ENCODE measurements around the gene CDYL. TPM values are rescaled to one million over a fixed set of nuclear protein-coding genes. Genes with fewer than 3 reads are reported as not detected.

The CDYL gene
- polyA plus RNA-seq, 4 donors = 25.7 to 31.1 (median 29.0) TPM

- DNase-seq (ENCODE audit: low read depth in 4 of 4, low spot score in 3 of 4) = no peak
These were observed 26.2 kb downstream of the CDYL start for GRCh38 chr6:4802312-4802935.

GRCh38 chr6:4803343-4803744, 27.1 kb downstream of the CDYL start:
- no peak for DNase-seq (ENCODE audit: low read depth in 4 of 4, low spot score in 3 of 4)

- no peak for DNase-seq (ENCODE audit: low read depth in 4 of 4, low spot score in 3 of 4)
These were observed 27.9 kb downstream of the CDYL start for GRCh38 chr6:4804095-4804494.

GRCh38 chr6:4805553-4806336, 29.5 kb downstream of the CDYL start:
- DNase-seq (ENCODE audit: low read depth in 4 of 4, low spot score in 3 of 4) = peak; percentile 20 to 32 (median 22)

GRCh38 chr6:4806337-4806725, 30.1 kb downstream of the CDYL start:
- DNase-seq (ENCODE audit: low read depth in 4 of 4, low spot score in 3 of 4) = no peak

- DNase-seq (ENCODE audit: low read depth in 4 of 4, low spot score in 3 of 4) = no peak
These were observed 30.6 kb downstream of the CDYL start for GRCh38 chr6:4806791-4807190.

- no peak for DNase-seq (ENCODE audit: low read depth in 4 of 4, low spot score in 3 of 4)
These were observed 32.2 kb downstream of the CDYL start for GRCh38 chr6:4808396-4808795.

GRCh38 chr6:4809999-4810918, 34.1 kb downstream of the CDYL start:
- no peak for DNase-seq (ENCODE audit: low read depth in 4 of 4, low spot score in 3 of 4)

- DNase-seq (ENCODE audit: low read depth in 4 of 4, low spot score in 3 of 4) = no peak
These were observed 35.9 kb downstream of the CDYL start for GRCh38 chr6:4812068-4812467.

GRCh38 chr6:4813055-4813454, 36.9 kb downstream of the CDYL start:
- no peak for DNase-seq (ENCODE audit: low read depth in 4 of 4, low spot score in 3 of 4)

GRCh38 chr6:4814212-4814611, 38.0 kb downstream of the CDYL start:
- no peak for DNase-seq (ENCODE audit: low read depth in 4 of 4, low spot score in 3 of 4)

- DNase-seq (ENCODE audit: low read depth in 4 of 4, low spot score in 3 of 4) = no peak
These were observed 38.8 kb downstream of the CDYL start for GRCh38 chr6:4814987-4815386.

GRCh38 chr6:4815584-4815983, 39.4 kb downstream of the CDYL start:
- DNase-seq (ENCODE audit: low read depth in 4 of 4, low spot score in 3 of 4) = no peak

GRCh38 chr6:4816904-4817303, 40.7 kb downstream of the CDYL start:
- DNase-seq (ENCODE audit: low read depth in 4 of 4, low spot score in 3 of 4) = no peak

GRCh38 chr6:4817551-4817950, 41.3 kb downstream of the CDYL start:
- no peak for DNase-seq (ENCODE audit: low read depth in 4 of 4, low spot score in 3 of 4)

- no peak for DNase-seq (ENCODE audit: low read depth in 4 of 4, low spot score in 3 of 4)
These were observed 42.2 kb downstream of the CDYL start for GRCh38 chr6:4818272-4818938.

GRCh38 chr6:4819706-4820283, 43.6 kb downstream of the CDYL start:
- no peak for DNase-seq (ENCODE audit: low read depth in 4 of 4, low spot score in 3 of 4)

- DNase-seq (ENCODE audit: low read depth in 4 of 4, low spot score in 3 of 4) = no peak
These were observed 44.6 kb downstream of the CDYL start for GRCh38 chr6:4820704-4821276.

GRCh38 chr6:4822476-4822875, 46.3 kb downstream of the CDYL start:
- DNase-seq (ENCODE audit: low read depth in 4 of 4, low spot score in 3 of 4) = no peak

GRCh38 chr6:4828187-4828698, 52.0 kb downstream of the CDYL start:
- DNase-seq (ENCODE audit: low read depth in 4 of 4, low spot score in 3 of 4) = no peak
